Aorta (tissue), 5 donors: Measurements from ENCODE around the gene NCAM1. TPM values are rescaled to one million over a fixed set of nuclear protein-coding genes. Genes with fewer than 3 reads are reported as not detected.

Source experiments
- ATAC-seq: fragments of 200-7000 bp; cut with Tn5 transposase; one replicate; pipeline ENCODE4 v1.9.1; 2022; ENCODE audit warnings: moderate library complexity; ENCODE audit not compliant: low FRiP score
- DNase-seq, 2 donors: peaks; one replicate each; pipeline ENCODE4 v3.0.0-alpha.2; 2020
- H3K27ac ChIP-seq, 2 donors: one replicate each; pipeline ENCODE4 v1.5.1; 2013; ENCODE audit warnings: low read length in 2 of 2, mild to moderate bottlenecking in 2 of 2, moderate library complexity in 2 of 2, control low read depth in 1 of 2, inconsistent platforms in 1 of 2, low read depth in 1 of 2
- H3K27me3 ChIP-seq, 2 donors: one replicate each; pipeline ENCODE4 v1.6.1; 2013; ENCODE audit warnings: control low read depth in 1 of 2, low read length in 1 of 2, mild to moderate bottlenecking in 1 of 2, moderate library complexity in 1 of 2; ENCODE audit not compliant: insufficient read depth in 2 of 2, control insufficient read depth in 1 of 2
- H3K36me3 ChIP-seq, 2 donors: one replicate each; pipeline ENCODE4 v1.6.1; 2013; ENCODE audit warnings: control low read depth in 1 of 2, low read length in 1 of 2, mild to moderate bottlenecking in 1 of 2; ENCODE audit not compliant: insufficient read depth in 2 of 2, control insufficient read depth in 1 of 2
- H3K4me1 ChIP-seq, 2 donors: one replicate each; pipeline ENCODE4 v1.6.1; 2013; ENCODE audit warnings: low read length in 2 of 2, control low read depth in 1 of 2, mild to moderate bottlenecking in 1 of 2, moderate library complexity in 1 of 2; ENCODE audit not compliant: insufficient read depth in 2 of 2, control insufficient read depth in 1 of 2
- H3K4me3 ChIP-seq, 2 donors: one replicate each; pipeline ENCODE4 v1.5.1; 2013; ENCODE audit warnings: low read length in 2 of 2, control low read depth in 1 of 2, mild to moderate bottlenecking in 1 of 2
- H3K9me3 ChIP-seq: one replicate; pipeline ENCODE4 v1.6.1; 2013; ENCODE audit warnings: mild to moderate bottlenecking, low read length; ENCODE audit not compliant: control insufficient read depth
- WGBS, 2 donors: extraction: QIAGEN DNeasy Blood & Tissue Kit; methylation state at CpG; one replicate each; pipeline ENCODE4 v1.1.7; 2013; 5-methylcytosine and 5-hydroxymethylcytosine counted together
- intact Hi-C, 2 donors: fragments of 100-400 bp; cut with DNase I; formaldehyde crosslinking; loops; one replicate each; pipeline versions ENCODE4 v1.14.2 to v1.15.0; 2022
- polyA plus RNA-seq, 2 donors: library from polyadenylated mRNA; stranded (reverse); fragments of 200-250 nt; gene quantifications; one replicate each; pipeline ENCODE4 v1.2.3, GENCODE V29; 2013
- total RNA-seq, 2 donors: library from RNA; stranded (reverse); fragmentation: NEBNext Ultra II Directional; extraction: Animal tissue kit (Norgen Biotek cat#: 25700); gene quantifications; one replicate each; pipeline ENCODE4 v1.2.1, GENCODE V29; 2021
- donor health status: healthy with polysubstance abuse.
- donor health status: Bipolar disorder and iron deficiency.
- donor health status: DM: no; HTN: no; CAD: no.
- donor health status: DM: no; HTN: no; CAD: no.
- donor health status: DM: yes; HTN: yes; CAD: no.

The NCAM1 gene
- total and polyA plus RNA-seq, 4 donors: 1.8 to 19.4 (median 6.1) TPM

DNA sequence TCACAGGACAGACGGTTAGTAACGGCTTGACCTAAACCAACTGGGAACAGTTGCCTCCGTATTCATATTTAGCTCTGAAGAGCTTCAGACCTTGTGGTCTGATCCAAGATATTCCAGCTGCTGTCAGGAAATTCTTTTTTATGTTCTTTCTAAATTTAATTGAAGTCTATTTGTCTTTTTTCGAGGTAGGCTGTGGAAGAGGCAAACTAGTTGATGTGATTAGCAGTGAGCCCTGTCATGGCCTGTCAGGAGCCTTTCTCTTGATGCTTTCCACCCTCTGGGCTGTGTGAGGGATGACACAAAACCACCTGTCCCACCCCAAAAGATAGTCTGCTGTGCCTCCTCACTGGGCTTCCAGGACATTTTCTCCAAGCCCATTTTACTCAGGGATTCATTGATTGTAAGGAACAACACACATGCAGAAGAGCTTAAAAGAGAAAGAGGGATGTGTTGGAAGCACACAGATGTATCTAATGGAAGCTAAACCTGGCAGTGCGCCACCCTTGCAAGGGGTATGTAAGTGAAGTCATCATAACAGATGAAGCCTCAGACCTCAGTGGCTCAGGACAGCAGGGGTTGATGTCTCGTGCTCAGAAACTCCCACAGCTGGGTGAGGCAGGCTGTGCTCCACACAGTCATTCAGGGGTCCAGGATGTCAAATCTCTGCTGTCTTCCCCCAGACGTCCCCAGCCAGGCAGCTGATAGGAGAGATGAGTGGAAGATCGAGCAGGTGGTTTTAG is 170.0 kb downstream of the NCAM1 start:
- Histone ChIP-seq H3K27me3 (no peaks in the 10 kb centered on the region), H3K4me3 (no peak overlapping the region), H3K36me3 (no peaks in the 10 kb centered on the region), H3K4me1 (no peaks in the 10 kb centered on the region), H3K9me3 (peaks cover 2% of the 10 kb centered on the region), H3K27ac (no peak overlapping the region)
- WGBS, 2 donors: 90 to 92% methylated on average over 8 of the region's 8 CpGs
- ATAC-seq (no peak), DNase-seq (no peak)
- intact Hi-C loops: no loop called here

DNA sequence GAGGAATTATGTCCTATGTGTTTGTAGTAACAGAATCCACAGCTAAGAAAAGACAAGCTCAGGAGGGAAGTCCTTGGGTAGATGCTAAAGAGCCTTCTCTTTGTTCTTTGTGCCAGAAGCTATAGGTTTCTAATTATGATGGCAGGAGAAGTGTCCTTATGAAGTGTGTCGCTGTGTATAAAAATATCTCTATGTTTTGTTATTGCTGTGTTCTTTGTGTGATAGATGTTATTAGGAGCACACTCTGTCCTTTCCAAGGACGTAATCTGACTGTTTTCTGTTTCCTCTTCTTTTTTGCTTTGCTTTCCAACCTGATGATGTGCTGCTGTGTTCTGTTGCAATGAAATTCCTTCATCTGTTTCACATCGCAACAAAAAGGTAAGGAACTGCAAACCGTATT is 171.9 kb downstream of the NCAM1 start:
- intact Hi-C loops: no loop called here
- Histone ChIP-seq H3K9me3 (peaks cover 2% of the 10 kb centered on the region), H3K36me3 (no peaks in the 10 kb centered on the region), H3K4me1 (no peaks in the 10 kb centered on the region), H3K27me3 (no peaks in the 10 kb centered on the region), H3K4me3 (no peak overlapping the region), H3K27ac (no peak overlapping the region)
- no peak for DNase-seq
- ATAC-seq: no peak
- 87% methylated on average over 4 of the region's 4 CpGs for WGBS, 2 donors

- no peak overlapping the region for H3K4me3 ChIP-seq
- WGBS, 2 donors: 89 to 90% methylated on average over 5 of the region's 5 CpGs
- intact Hi-C loops: no loop called here
- ATAC-seq (no peak), DNase-seq (no peak)
- no peaks in the 10 kb centered on the region for H3K4me1 ChIP-seq
- H3K9me3 ChIP-seq: peaks cover 2% of the 10 kb centered on the region
- H3K27me3 ChIP-seq: no peaks in the 10 kb centered on the region
- no peaks in the 10 kb centered on the region for H3K36me3 ChIP-seq
- H3K27ac ChIP-seq: no peak overlapping the region
These were observed 173.4 kb downstream of the NCAM1 start for GRCh38 chr11:113134626-113135025.

DNA sequence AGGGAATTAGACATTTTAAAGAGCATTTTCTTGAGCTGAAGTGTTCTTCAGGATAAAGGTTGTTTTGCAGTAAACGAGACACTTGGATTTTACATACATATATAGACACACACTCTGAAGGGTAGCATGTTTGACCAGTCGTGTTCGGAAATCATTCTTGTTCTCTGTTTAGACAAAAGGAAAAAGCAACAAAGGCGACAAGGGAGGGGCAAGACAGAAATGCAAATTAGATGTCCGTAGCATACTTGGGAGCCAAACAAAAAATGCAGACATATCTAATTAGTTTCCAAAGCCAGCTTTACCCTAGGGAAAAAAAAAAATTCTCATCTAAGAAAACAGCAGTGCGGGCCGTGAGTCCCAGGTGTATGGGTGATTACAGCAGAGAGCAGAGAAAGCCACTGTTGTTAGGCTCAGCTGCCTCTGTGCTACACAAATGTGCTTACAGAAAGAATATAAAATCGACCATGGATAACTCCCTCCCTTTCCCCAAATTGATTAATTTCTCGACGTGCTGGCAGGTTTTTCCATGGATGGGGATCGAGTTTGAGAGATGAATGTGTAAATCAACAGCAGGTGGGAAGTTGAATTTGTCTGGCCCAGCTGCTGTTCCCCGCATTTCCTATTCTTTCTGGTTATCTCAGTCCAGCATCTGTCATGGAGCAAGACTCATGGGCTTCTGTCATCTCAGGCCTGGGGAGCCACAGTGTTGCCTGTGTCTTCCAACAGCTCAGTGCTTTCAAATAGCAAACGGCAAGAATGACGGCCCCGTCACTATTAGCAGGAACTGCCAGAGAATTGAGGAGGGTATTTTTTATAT is 176.7 kb downstream of the NCAM1 start:
- WGBS, 2 donors: 80 to 85% methylated on average over 15 of the region's 15 CpGs
- intact Hi-C loops: no loop called here
- no peaks in the 10 kb centered on the region for H3K9me3 ChIP-seq

DNA sequence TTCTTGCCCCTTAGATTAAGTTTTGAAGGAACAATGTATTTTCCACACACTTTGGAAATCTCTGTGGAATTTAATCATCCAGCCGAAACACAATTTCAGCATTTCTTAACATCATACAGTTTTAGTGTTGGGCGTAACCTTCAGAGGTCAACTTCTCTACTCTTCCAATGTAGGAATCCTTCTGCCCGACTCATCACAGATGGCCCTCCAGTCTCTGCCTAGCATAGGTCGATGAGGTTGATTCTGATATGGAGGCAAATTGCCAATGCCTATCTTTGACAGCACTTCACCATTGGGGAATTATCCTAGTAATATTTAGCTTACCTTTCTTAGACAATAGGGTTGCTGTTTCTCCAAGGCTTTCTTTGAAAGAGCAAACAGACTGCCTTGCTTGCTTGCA is 177.5 kb downstream of the NCAM1 start:
- Histone ChIP-seq H3K27me3 (no peaks in the 10 kb centered on the region), H3K4me3 (no peak overlapping the region), H3K4me1 (no peaks in the 10 kb centered on the region), H3K9me3 (no peaks in the 10 kb centered on the region), H3K36me3 (no peaks in the 10 kb centered on the region), H3K27ac (no peak overlapping the region)
- 88 to 91% methylated on average over 4 of the region's 4 CpGs for WGBS, 2 donors
- ATAC-seq (no peak), DNase-seq (no peak)
- intact Hi-C loops: no loop called here

More for the DNA sequence above, 176.7 kb downstream of the NCAM1 start:
- no peak overlapping the region for H3K27ac ChIP-seq
- no peaks in the 10 kb centered on the region for H3K4me1 ChIP-seq
- no peaks in the 10 kb centered on the region for H3K27me3 ChIP-seq
- ATAC-seq: no peak
- H3K36me3 ChIP-seq: no peaks in the 10 kb centered on the region
- DNase-seq: no peak
- no peak overlapping the region for H3K4me3 ChIP-seq

- 94 to 95% methylated on average over 5 of the region's 5 CpGs for WGBS, 2 donors
- Histone ChIP-seq H3K9me3 (no peaks in the 10 kb centered on the region), H3K27ac (no peak overlapping the region), H3K36me3 (no peaks in the 10 kb centered on the region), H3K4me3 (no peak overlapping the region), H3K27me3 (no peaks in the 10 kb centered on the region), H3K4me1 (no peaks in the 10 kb centered on the region)
- ATAC-seq: no peak
- intact Hi-C loops: no loop called here
- DNase-seq: no peak
These were observed 179.8 kb downstream of the NCAM1 start for GRCh38 chr11:113141010-113141409.

DNA sequence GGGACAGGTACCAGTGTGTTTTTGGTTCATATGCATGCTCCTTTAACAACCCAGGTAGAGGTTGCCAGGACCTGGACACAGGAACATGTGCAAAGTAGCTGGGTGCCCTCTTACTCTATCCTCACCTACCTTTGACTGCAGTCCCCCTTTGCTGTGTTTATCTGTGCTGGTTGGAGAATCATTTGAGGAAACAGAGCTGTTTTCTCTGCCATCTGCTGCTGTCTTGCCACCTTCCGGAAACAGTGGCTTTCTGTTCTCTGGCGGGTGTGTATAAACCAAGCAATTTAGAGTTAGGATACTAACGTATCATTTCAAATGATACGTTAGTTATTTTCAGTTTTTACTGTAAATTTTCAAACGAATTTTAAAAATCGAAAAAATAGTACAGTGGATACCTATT is 181.3 kb downstream of the NCAM1 start:
- WGBS, 2 donors: 90 to 91% methylated on average over 6 of the region's 6 CpGs
- ATAC-seq (no peak), DNase-seq (no peak)
- no peaks in the 10 kb centered on the region for H3K9me3 ChIP-seq
- no peaks in the 10 kb centered on the region for H3K4me1 ChIP-seq
- H3K27me3 ChIP-seq: no peaks in the 10 kb centered on the region
- no peak overlapping the region for H3K27ac ChIP-seq
- no peaks in the 10 kb centered on the region for H3K36me3 ChIP-seq
- intact Hi-C loops: no loop called here
- no peak overlapping the region for H3K4me3 ChIP-seq

DNA sequence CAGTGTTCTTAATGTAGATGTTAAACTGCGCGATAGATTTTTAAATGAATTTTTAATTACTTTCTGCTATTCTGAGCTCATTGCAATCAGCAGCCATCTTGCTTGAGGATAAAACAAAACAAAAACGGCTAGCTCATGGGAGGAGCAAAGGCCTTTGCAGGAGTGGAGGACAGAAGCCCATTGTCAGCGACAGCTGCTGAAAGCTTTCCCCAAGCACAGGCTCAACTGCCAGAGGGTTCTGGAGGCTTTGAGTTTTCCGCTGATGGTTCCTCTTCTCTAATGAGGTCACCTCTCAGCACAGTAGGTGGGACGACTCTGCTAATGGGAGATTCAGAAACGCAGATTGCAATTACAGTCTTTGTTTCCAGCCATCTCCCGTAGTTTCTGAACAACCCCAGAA is 186.0 kb downstream of the NCAM1 start:
- H3K27me3 ChIP-seq: no peaks in the 10 kb centered on the region
- ATAC-seq: no peak
- H3K27ac ChIP-seq: no peak overlapping the region
- no peak for DNase-seq
- no peaks in the 10 kb centered on the region for H3K36me3 ChIP-seq
- 75 to 80% methylated on average over 8 of the region's 8 CpGs for WGBS, 2 donors
- H3K4me3 ChIP-seq: no peak overlapping the region
- H3K9me3 ChIP-seq: no peaks in the 10 kb centered on the region
- no peaks in the 10 kb centered on the region for H3K4me1 ChIP-seq
- intact Hi-C loops: no loop called here

DNA sequence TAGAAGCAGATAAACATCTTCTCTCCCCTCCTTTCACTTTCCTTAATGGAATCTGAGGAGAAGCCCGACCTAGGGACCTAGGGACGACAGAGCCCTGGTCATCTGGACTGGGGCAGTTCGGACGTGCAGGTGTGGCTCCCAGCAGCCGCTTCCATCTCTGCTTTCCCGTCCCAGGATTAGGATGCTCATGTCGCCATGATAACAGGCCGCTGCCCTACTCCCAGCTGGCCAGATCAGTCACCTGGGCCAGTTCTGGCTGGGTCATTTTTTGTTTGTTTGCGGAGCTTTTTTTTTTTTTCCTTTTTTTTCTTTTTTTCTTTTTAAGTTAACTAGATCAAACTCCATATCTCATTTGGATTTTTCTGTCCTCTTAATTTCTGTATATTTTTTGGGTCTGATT is 186.9 kb downstream of the NCAM1 start:
- Histone ChIP-seq H3K4me3 (no peak overlapping the region), H3K9me3 (no peaks in the 10 kb centered on the region), H3K4me1 (no peaks in the 10 kb centered on the region), H3K27ac (no peak overlapping the region), H3K36me3 (no peaks in the 10 kb centered on the region), H3K27me3 (no peaks in the 10 kb centered on the region)
- 85 to 92% methylated on average over 9 of the region's 9 CpGs for WGBS, 2 donors
- intact Hi-C loops: no loop called here
- no peak for DNase-seq
- no peak for ATAC-seq
